Stimulated activated CD8-positive, alpha-beta memory T cell treated with anti-CD3 and anti-CD28 coated beads, Interleukin-12 subunit alpha, Interleukin-12 subunit beta, amount 100 ng/mL, for 24 hours (primary cell): ENCODE results near the gene FAM124A.
A peak's percentile ranks its signal among the peaks of the same experiment; 100 is the strongest.
"Not testable (repeated sequence)": the region's sequence is repeated elsewhere in the genome, so short reads cannot be mapped to it uniquely, and the experiment has no call there.

Experiments used
- DNase-seq: peaks from one replicate; pipeline ENCODE4 v3.0.0-alpha.2; 2020; ENCODE audit errors: extremely low read depth

Gene FAM124A

DNA sequence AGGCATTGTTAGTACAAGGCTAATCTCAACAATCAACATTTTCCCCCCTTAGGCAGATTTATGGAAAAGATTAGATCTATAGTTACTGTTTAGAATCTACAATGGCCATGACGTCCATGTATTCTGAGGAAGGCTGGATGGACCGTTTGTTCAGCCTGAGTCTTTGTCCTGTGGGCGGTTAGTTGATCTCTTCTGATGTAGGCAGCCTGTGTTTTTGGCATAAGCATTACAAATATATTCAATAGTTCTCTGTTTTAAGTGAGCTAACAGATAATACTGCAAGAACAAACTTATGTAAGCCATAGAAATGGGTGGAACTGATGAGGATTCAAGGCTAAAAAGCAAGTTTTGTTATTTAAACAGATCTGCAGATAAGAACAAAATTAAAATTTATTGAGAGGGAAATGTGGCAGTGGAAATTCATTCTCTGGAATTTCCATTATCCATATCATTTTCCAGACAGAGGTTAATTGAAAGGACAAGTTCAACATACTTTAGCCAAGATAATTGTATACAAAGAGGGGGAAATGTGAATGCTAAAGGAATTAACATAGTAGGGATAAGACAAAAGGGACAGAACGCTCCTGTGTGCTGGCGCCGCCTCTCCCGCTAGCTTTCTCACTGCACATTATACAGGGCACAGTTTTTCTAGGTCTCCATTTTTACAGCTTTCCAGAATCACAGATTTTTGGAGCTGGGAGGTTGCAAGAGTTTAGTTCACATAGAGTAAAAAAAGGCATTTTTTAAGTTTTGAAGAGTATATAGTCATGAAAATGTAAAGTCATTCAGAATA is 48.6 kb downstream of the FAM124A start:
- no peak for DNase-seq

- DNase-seq = no peak
Observed at GRCh38 chr13:51271528-51272085, 49.4 kb downstream of the FAM124A start.

DNA sequence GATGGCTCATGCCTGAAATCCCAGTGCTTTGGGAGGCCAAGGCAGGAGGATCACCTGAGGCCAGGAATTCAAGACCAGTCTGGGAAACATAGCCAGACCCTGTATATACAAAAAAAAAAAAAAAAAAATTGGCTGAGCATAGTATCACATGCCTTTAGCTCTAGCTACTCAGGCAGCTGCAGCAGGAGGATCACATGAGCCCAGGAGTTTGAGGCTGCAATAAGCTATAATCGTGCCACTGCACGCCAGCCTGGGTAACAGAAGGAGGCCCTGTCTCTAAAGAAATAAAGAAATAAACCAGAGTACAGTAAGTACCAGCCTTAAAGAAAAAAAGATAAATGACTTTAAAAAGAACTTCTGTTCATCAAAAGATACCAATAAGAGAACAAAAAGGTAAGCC is 52.9 kb downstream of the FAM124A start:
- no peak for DNase-seq

DNA sequence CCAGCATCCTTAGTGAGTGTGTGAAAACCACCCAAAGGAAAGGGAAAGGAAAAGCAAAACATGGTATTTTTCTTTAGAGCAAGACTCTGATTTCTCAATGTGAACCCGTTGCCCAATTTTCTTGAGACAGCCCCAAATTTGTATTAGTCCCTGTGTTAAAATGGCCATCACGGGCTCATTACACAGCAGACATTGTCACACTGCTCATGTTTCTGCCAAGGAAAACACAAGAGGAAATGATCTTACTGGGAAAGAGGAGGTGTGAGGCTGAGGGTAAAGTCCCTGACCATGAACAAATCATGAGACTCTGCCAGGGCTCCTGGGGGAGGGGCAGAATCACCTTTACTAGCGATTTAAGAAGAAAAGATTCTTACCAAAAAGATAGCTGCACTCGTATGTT is 54.4 kb downstream of the FAM124A start:
- DNase-seq = no peak

DNA sequence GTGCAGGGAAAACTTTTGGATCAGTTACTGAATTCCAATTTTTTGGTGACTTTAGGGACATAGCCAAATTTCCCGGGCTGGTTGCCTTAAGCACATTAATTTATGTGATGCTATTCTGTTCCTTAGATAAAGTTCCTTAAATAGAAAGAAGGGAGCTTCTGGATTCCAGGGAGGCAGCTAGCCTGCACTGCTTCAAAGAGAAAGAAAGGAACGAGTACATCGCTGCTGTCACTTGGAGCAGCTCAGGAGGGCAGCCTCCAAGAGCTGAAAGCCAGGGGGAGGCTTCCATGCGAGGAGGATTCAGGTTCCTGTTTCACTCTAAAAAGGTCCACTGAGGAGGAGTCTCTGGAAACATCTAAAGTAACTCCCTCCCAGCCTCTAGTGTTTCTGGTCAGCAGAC is 55.7 kb downstream of the FAM124A start:
- DNase-seq = no peak

- DNase-seq = no peak
Observed at GRCh38 chr13:51278426-51279130, 56.4 kb downstream of the FAM124A start.

DNA sequence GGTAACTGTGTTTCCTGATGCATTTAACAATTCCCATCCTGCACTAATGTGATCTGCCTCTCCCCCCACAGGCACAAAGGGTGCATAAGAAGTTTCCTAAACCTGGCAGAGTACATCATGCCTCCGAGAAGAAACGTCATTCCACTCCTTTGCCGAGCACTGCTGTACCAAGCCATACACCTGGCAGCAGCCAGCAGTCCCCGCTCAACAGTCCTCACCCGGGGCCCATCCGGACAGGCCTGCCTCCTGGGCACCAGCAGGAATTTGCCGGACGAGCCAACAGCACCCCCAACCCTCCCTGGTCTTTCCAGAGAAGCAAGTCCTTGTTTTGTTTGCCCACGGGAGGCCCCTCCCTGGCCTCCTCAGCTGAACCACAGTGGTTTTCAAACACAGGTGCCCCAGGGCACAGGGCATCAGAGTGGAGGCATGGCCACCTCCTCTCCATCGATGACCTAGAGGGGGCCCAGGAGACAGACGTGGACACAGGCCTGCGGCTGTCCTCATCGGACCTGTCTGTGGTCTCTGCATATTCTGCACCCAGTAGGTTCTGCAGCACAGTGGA is 58.3 kb downstream of the FAM124A start:
- no peak for DNase-seq

DNA sequence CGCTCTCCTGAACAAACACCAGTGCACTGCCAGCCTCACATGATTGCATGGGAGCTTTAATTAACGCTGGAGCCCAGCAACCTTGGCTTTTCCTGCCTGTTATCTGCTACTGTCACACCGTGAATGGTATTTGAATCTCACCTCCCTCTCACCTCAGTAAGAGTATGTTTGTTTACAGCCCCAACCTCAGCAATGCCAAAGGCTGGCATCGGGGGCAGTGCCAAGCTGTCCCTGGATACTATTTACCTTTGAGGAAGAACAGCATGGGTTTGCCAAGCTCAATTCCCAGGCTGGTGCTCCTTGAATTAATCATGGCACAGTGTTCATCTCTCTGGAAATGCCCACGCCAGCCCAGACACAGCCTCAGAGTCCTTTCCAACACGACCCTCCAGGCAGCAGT is 60.1 kb downstream of the FAM124A start:
- no peak for DNase-seq

- not testable (repeated sequence) for DNase-seq
Observed at GRCh38 chr13:51282923-51283322, 60.7 kb downstream of the FAM124A start.

DNA sequence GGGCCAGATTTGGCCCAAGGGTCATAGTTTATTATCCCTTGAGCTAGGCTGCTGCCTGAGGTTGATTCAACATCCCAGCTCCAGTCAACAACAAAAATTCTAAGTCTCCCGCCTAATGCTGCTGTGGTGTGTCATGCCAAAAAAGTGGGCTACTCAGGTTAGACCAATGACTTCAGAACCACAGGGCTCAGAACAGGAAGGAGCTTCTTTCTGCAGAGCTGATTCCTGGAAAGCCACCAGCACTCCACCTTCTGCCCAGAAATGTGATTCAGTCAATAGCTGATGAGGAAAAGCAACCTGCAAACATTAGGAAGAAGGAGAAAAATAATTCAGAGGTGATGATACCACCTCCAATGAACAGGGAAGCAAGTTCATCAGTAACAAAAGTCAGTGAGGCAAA is 61.2 kb downstream of the FAM124A start:
- DNase-seq = no peak

DNA sequence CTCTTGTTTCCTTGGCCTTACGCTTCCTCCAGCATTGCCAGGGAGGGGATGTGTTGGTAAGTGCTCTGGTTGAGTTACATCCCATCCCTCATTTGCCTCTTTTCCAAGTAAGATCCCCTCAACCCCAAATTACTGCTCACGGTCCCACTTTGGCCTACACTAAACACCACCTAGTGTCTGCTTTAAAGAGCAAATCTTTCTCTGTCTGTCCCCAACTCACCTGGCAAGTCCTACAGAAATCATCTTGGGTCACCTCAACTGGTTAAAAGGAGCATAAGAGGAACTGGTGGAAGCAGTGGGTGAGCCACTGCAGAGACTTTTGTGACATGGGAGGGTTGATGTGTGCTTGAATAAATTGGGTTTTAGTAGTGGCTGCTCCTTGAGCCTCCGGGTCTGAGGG is 62.1 kb downstream of the FAM124A start:
- DNase-seq = no peak

GRCh38 chr13:51286135-51287002 is 64.2 kb downstream of the FAM124A start:
- DNase-seq = peak; percentile 32

DNA sequence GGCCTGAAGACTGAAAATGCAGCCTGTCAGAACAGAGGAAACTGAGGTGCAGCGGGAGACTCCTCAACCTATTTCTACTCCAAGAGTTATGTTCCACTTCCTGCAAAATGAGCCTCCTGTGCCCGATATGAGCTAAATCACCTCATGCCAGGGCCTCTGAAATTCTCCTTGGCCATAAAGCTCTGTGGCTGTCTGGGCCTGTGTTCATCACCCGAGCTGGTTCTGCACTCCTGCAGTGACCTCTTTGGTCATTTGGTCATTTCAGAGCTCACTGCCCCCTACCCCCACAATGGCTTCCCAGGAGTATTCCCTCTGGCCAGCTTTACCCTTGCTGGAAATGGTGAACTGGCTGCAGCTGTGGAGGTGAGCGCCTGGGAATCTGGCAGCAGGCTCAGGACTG is 65.6 kb downstream of the FAM124A start:
- DNase-seq = no peak

GRCh38 chr13:51288254-51288653 is 66.1 kb downstream of the FAM124A start:
- not testable (repeated sequence) for DNase-seq

DNA sequence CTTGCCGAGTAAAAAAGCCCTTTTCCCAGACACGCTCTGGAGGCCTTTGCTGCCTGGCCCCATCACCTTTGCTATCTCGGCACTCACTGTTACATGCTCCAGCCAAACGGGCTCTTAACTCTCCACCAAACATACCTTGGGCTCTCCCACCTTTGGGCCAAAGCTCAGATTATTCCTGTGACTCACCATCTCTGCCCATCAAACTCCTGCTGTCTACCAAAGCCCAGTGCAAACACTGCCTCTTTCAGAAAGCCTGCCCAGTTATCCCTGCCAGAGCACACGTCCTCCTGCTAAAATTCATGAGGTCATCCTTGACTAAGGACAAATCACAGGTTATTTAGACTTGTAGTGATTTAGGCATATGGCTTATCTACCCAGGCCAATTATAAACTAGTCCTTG is 69.1 kb downstream of the FAM124A start:
- no peak for DNase-seq

GRCh38 chr13:51292000-51292565 is 69.9 kb downstream of the FAM124A start:
- DNase-seq = no peak

DNA sequence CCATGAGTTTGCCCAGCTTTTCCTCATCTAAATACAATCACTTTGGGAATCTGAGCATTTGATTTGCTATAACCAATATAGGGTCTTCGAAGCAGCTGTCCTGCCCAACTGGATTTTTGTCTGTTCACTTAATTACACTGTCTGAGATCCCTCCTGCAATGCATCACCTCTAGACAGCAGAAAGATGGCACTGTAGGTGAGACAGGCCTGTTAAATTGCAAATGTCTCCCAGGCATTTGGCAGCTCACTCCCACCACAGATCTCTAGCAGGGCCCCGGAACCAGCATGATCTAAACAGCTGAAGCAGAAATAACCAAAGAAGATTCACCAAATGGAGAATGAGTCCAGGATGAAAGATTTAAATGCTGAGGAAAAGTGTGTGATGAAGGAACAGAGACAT is 75.4 kb downstream of the FAM124A start:
- no peak for DNase-seq

DNA sequence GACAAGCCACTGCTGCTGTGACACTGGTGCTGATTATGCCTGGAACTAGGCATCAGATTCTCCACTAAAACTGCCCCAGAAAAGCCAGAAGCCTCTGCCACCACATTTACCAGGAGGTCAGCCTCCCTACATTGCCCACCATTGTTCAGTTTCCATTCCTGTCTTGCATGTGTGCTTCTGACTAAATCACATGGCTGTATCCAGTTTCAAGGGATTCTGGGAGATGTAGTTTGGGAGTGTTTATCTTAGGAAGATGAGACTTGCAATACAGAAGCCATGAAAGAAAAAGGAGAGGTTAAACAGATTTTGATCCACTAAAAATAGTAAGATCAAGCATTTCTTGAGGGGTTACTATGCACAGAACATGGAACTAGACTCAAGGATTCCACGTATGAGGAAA is 76.6 kb downstream of the FAM124A start:
- no peak for DNase-seq

DNA sequence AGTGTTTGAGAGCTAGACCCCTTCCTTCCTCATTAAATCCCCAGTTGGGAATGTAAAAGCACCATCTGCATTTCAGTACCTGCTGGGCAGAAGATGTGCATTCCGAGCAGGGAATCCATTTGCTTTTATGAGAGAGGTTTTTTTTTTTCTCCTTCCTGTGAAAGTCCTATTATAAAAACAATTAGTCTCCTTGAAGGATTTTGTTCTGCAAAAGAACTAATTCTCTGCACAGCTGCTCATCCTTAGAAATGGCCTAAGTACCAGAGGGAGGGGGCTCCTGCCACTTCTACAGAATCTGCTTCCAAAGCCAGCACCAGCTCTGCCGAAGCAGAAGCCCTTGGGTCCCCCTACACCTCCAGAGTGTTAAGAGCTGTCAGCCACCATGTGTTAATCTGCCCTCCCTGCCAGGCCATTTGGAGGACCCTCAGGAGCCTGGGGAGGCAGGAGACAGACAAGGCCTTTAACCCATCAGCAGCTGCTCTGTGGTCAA is 80.9 kb downstream of the FAM124A start:
- no peak for DNase-seq

DNA sequence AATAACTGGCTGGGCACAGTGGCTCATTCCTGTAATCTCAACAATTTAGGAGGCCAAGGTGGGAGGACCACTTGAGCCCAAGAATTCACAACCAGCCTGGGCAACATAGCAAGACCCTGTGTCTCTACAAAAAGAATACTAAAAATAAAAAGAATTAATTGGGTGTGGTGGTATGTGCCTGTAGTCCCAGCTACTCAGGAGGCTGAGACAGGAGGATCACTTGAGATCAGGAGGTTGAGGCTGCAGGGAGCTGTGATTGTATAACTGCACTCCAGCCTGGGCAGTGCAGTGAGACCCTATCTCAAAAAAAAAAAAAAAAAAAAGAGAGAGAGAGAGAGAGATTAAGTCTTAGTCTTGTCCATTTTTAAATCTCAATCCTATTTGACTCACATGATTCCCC is 81.7 kb downstream of the FAM124A start:
- DNase-seq = no peak

- DNase-seq = no peak
Observed at GRCh38 chr13:51305271-51305967, 83.2 kb downstream of the FAM124A start.
